Stimulated activated naive CD4-positive, alpha-beta T cell treated with Interleukin-2 at 50 U/mL for 16 hours (primary cell): ENCODE measurements around the gene PLCD3.

Experiments used
- DNase-seq: peaks from one replicate; lab custom pipeline; 2025; lab: John Stamatoyannopoulos, UW

The PLCD3 gene, protein sequence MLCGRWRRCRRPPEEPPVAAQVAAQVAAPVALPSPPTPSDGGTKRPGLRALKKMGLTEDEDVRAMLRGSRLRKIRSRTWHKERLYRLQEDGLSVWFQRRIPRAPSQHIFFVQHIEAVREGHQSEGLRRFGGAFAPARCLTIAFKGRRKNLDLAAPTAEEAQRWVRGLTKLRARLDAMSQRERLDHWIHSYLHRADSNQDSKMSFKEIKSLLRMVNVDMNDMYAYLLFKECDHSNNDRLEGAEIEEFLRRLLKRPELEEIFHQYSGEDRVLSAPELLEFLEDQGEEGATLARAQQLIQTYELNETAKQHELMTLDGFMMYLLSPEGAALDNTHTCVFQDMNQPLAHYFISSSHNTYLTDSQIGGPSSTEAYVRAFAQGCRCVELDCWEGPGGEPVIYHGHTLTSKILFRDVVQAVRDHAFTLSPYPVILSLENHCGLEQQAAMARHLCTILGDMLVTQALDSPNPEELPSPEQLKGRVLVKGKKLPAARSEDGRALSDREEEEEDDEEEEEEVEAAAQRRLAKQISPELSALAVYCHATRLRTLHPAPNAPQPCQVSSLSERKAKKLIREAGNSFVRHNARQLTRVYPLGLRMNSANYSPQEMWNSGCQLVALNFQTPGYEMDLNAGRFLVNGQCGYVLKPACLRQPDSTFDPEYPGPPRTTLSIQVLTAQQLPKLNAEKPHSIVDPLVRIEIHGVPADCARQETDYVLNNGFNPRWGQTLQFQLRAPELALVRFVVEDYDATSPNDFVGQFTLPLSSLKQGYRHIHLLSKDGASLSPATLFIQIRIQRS

DNA sequence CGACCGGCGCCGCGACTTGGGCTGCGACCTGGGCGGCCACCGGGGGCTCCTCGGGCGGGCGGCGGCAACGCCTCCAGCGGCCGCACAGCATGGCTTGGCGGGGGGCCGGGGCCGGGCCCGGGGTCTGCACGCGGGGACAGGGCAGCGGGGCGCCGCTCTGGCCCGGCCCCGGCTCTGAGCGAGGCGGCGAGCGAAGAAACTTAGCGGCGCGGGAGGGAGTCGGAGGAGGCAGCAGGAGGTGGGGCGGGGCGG lies at the start of gene PLCD3:
Gene PLCD3 (minus strand): TSS at position 196 of the 252 bp plus-strand sequence. CDS start 105 bp downstream, at position 91.
- no peak for DNase-seq

GRCh38 chr17:45177563-45177962 lies 45.2 kb upstream of the PLCD3 start:
- no peak for DNase-seq

DNA sequence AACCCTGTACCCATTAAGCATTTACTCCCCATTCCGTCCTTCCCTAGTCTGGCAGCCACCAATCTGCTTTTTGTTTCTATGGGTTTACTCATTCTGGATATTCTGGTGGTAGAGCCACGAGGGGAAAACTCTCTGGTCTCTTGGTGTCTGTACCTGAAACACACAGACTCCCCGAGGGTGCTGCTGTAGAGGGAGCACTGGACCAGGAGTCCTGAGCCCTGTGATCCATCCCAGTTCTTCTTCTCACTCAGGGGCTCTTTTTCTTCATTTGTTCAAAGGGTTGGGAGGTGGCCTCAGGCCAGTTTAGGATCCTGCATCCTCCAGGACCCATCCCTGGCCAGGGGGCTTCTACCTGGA lies 43.4 kb upstream of the PLCD3 start:
- no peak for DNase-seq

DNA sequence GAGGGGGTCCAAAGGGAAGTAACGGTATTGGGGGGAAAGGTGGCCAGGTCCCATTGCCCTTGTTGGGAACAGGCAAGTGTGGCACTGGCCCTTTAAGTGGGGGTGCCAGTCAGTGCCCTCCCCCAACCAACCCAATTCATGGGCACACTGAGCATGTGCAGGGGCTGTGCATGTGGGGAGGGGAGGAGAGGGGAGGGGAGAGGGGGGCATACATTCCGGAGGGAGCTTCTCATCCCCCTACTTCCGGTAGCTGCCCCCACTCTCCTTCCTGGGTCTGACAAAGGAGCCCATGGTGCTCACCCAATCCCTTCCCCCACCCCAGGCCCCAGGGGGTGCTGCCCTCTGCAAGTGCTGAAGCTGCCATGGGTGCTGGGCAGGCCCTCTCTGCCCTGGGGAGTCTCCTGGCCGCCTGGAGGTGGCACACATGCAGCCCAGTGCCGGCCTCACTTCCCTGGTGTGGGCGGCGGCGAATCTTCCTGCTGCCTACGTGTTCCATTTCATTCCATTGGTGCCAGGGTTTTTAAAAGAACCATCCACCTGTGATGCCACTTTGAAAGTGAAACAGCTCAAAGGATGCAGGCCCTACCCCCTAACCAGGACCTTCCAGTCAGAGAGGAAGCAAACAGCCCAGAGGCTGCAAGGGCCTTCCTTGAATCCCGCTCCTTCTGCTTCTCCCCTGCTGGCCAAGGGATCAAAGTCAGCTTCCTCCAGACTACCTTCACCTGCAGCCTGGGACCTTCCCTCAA lies 40.4 kb upstream of the PLCD3 start:
- DNase-seq: peak; percentile 39

GRCh38 chr17:45172232-45172540 lies 39.9 kb upstream of the PLCD3 start:
- no peak for DNase-seq

GRCh38 chr17:45171338-45172231 lies 39.3 kb upstream of the PLCD3 start:
- DNase-seq: no peak

DNA sequence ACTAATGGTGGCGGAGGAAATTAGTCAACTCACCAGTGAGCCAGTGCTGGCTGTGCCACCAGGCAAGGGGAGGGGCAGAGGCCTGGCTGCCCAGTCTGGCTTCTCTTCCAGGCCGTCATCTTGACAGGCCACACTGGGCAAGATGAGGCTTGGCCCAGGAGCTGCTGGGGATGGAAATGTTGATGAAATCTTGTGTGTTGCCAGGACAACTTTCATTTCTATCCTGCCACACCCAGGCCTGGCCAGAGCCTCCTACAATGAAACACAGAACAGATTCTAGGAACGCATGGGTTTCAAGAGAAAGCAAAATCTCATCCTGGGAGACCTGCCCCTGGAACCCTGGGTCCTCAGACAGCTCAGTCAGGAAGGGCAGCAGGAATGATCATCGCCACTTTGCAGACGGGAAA lies 38.6 kb upstream of the PLCD3 start:
- no peak for DNase-seq

DNA sequence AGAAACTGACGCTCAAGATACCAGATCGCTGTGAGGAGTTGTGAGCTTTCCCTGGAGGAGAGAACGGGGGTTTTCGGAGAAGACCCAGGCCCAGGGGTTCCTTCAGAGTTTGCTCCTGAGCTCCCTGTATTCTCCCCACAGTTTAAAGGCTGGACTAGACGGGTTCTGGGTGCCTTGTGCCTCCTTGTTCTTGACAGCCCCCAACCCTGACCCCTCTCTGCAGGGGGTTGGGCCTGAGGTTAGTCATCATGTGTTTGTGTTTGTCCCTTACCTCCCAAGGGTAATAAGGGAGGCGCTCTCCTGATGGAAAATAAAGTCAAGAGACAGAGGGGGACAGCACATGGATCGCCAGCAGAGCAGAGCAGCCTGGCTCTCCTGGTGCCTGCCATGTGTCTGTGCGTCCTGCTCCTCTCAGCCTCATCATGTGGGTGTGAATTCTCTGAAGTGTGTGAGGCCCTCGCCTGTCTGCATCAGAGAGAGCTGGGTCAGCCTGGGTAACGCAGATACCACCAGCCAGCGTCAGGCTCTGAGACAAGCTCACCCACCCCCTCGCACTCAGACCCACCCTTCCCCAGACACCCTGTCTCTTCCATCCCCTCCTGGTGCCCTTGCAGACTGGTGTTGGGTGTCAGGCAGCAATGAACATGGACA lies 38.1 kb upstream of the PLCD3 start:
- no peak for DNase-seq

DNA sequence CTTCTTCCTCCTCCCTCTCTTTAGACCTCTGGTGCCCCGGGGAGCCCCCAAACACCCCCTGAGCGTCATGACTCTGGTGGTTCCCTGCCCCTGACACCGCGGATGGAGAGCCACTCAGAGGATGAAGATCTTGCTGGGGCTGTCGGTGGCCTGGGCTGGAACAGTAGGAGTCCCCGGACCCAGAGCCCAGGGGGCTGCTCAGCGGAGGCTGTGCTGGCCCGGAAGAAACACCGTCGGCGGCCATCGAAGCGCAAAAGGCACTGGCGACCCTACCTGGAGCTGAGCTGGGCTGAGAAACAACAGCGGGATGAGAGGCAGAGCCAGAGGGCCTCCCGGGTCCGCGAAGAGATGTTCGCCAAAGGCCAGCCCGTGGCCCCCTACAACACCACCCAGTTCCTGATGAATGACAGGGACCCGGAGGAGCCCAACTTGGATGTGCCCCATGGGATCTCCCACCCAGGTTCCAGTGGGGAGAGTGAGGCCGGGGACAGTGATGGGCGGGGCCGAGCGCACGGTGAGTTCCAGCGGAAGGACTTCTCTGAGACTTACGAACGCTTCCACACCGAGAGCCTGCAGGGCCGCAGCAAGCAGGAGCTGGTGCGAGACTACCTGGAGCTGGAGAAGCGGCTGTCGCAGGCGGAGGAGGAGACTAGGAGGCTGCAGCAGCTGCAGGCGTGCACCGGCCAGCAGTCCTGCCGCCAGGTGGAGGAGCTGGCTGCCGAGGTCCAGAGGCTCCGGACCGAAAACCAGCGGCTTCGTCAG lies 36.9 kb upstream of the PLCD3 start:
- DNase-seq: no peak

DNA sequence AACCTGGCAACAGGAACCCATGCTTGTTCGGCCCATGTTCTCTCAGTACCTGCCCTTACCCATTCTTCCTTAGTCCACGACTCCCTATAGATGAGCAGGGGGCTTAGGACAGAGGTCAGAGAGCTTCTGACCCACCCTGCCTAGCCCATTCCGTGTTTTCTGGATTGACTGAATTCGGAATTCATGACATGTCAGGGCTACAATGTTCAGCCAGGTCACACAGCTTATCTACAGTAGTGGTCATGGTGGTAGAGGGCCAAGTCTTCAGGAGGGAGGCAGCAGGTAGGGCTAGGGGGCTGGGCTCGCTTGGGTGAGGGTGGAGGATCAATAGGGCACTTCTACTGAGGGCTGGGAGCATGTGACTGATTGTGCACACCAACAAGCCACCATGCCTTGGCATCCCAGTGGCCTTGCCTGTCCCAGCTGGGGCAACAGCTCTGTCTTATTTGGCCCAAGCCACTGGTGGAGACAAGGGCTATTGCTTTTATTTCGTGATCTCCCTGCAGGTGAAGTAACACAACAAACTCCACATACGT lies 32.5 kb upstream of the PLCD3 start:
- no peak for DNase-seq

DNA sequence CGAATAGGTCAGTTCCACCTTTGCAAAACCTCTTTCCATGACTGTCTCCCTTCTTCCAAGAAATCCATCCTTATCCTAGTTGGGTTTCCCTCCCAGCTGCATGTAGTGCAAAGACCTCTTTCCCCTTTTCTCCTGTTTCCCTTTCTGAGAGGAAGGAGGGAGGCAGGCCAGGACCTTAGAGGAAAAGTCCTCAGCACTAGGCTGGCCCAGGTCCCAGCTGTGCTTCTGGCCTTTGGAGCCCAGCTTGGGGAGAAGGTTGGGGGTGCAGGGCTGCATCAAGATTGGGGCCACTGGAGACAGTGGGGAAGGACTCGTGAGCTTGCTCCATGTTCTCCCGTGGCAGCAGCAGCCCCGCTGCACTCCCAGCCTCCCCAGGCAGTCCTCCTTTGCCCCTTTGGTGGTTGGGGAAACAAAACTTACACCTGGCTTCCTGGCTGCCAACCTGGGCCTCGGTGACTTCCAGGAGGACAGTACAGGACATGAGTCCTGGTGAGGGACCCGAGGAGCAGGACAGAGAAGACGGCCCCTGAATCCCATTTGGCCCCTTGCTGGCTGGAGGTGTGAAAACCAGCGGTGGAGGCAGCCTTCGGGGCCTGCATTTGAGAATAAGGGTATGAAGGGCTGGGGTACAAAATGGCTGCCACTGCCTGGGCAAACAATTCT lies 29.8 kb upstream of the PLCD3 start:
- DNase-seq: no peak

- peak; percentile 97 for DNase-seq
Observed at GRCh38 chr17:45161288-45162024, 29.1 kb upstream of the PLCD3 start, which contains the start of gene HEXIM2. HEXIM2 (plus strand) TSS chr17:45161875; CDS start chr17:45162794, 919 bp downstream.

GRCh38 chr17:45160447-45161287 lies 28.4 kb upstream of the PLCD3 start:
- DNase-seq: peak; percentile 61

DNA sequence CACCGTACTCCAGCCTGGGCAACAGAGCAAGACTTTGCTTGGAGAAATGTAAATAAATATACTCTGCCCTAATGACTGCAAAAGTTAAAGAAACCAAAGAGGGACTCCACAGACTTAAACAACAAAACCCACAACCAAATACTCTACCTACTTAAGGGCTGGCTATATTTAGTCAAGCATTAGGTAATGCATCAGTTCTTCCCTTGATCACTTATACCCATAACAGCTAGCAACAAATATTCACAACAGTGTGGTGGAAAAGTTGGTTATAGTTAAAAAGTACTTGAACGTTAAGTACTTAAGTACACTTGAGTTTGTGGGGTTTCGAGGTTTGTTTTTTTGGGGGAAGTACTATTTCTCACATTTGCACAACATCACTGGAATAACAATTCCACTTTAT lies 23.9 kb upstream of the PLCD3 start:
- no peak for DNase-seq

GRCh38 chr17:45155483-45155882 lies 23.2 kb upstream of the PLCD3 start:
- no peak for DNase-seq

DNA sequence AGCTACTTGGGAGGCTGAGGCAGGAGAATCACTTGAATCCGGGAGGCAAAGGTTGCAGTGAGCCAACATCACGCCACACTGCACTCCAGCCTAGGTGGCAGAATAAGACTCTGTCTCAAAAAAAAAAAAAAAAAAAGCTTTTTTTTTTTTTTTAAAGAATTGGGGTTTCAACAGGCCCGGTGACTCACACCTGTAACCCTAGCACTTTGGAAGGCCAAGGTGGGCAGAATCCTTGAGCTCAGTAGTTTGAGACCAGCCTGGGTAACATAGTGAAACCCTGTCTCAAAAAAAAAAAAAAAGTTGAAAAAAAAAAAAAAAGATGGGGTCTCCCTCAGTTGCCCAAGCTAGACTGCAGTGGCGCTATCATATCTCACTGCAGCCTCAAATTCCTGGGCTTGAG lies 22.7 kb upstream of the PLCD3 start:
- no peak for DNase-seq

DNA sequence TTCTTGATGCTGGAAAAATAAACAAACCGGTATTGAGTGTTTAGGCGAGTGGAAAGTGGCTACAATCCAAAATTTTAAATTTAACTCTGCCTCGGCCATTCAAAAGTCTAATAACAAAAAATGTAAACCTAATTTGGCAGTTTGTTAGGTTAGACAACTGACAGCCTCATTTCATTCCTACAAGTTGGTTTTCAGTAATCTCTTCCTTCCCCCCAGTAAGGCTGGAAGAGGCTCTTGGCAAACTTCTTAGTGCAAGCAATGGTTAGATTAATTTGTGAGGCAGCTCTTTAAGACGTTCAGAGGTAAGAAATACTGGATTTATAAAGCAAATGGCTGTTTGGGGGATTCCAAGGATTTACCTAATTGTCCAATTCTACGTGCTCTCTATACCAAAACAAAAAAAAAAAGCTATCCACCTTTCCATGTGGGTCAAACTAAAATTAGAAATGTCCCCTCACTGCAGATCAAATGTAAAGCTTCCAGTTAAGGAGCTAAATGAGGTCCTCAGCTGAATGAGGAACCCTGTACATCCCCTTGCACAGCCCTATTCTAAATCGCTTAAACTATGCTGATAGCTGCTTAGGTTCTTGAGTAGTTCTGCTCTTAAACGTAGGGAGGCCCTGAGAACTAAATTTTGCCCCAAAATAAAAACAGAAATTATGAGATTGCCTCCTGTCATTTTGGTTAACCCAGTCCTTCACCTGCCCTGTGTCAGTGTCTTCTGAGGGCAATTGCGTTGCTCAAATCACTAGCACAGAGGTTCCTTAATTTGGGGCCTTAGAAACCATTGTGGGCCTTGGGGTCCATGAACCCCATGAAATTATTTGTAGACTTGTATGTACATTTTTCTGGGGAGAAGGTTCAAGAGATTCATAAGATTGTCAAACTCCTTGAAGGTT lies 18.8 kb upstream of the PLCD3 start:
- DNase-seq: no peak
